ENCODE measurements around the gene EHBP1L1. TPM values are rescaled to one million over a fixed set of nuclear protein-coding genes. Genes with fewer than 3 reads are reported as not detected.

The EHBP1L1 gene
- total RNA-seq, 1 donor from 2014 or later: 4.7 TPM

DNA sequence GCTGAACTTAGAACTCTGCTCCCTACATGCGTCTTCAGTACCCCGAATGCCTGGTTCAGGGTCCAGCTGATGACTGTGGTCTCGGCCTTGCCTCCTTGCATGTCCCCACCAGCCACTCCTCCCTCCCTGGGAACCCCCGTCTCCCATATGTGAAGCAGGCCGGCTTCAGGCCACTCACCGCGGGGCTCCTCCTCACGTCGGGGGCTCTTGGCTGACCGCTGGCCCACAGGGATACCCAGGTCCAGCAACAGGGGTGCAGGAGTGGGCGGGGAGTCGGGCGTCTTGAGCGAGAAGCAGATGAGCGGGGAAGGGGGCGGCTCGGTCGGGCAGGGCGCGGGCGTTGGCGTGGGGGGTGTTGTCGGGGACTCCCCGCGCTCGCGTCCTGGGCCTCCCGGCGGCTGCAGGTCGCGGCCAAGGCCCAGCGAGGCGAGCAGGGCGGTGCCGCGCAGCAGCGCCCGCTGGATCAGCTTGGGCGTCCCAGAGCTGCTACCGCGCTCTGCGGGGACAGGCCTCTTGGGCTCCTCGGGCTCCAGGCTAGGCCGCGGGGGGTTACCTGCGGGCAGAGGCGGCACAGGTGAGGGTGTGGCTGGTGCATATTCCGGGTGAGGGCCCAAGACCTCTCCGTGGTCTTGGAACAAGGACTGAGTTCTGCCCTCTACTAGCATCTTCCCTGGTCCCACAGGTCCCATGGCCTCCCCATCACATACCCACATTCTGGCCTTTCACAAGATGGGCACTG lies 23.5 kb downstream of the EHBP1L1 start:
- no peak overlapping the region for H3K27ac Mint-ChIP-seq (ENCODE audit: unreplicated experiment)
- peaks cover 30% of the 10 kb centered on the region for H3K27me3 Mint-ChIP-seq (ENCODE audit: unreplicated experiment)
- TF ChIP-seq, protein P1, sequence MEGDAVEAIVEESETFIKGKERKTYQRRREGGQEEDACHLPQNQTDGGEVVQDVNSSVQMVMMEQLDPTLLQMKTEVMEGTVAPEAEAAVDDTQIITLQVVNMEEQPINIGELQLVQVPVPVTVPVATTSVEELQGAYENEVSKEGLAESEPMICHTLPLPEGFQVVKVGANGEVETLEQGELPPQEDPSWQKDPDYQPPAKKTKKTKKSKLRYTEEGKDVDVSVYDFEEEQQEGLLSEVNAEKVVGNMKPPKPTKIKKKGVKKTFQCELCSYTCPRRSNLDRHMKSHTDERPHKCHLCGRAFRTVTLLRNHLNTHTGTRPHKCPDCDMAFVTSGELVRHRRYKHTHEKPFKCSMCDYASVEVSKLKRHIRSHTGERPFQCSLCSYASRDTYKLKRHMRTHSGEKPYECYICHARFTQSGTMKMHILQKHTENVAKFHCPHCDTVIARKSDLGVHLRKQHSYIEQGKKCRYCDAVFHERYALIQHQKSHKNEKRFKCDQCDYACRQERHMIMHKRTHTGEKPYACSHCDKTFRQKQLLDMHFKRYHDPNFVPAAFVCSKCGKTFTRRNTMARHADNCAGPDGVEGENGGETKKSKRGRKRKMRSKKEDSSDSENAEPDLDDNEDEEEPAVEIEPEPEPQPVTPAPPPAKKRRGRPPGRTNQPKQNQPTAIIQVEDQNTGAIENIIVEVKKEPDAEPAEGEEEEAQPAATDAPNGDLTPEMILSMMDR (IDR thresholded peaks at IDR 0.05; ENCODE audit: unreplicated experiment): no peak
- H3K9me3 Mint-ChIP-seq (ENCODE audit: unreplicated experiment): no peaks in the 10 kb centered on the region
- DNase-seq (ENCODE audit: low spot score): no peak
- peak overlapping the region; percentile 37 for H3K4me3 Mint-ChIP-seq (ENCODE audit: unreplicated experiment)
- peaks cover 7% of the 10 kb centered on the region for H3K4me1 Mint-ChIP-seq (ENCODE audit: unreplicated experiment)
- H3K36me3 Mint-ChIP-seq (ENCODE audit: low read depth, unreplicated experiment): peaks cover 39% of the 10 kb centered on the region

DNA sequence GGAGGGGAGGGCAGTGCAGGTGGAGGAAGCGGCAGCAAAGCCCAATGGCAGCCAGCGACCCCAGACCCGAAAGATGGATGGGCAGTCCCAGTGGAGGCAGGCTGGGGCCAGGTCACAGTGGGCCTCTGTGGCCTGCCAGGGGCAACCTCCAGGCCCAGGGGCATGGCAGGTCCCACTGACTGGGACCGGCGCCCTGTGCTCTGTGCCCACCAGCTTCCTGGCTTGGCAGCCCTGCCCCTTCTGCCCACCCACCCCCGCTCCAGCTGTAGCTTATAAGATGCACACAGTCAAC lies 24.0 kb downstream of the EHBP1L1 start:
- H3K4me3 Mint-ChIP-seq (ENCODE audit: unreplicated experiment): no peak overlapping the region
- no peaks in the 10 kb centered on the region for H3K9me3 Mint-ChIP-seq (ENCODE audit: unreplicated experiment)
- peaks cover 40% of the 10 kb centered on the region for H3K36me3 Mint-ChIP-seq (ENCODE audit: low read depth, unreplicated experiment)
- H3K27ac Mint-ChIP-seq (ENCODE audit: unreplicated experiment): no peak overlapping the region
- TF ChIP-seq, protein P1 (IDR thresholded peaks at IDR 0.05; ENCODE audit: unreplicated experiment): no peak
- DNase-seq (ENCODE audit: low spot score): no peak
- H3K27me3 Mint-ChIP-seq (ENCODE audit: unreplicated experiment): peaks cover 25% of the 10 kb centered on the region
- peaks cover 7% of the 10 kb centered on the region for H3K4me1 Mint-ChIP-seq (ENCODE audit: unreplicated experiment)

DNA sequence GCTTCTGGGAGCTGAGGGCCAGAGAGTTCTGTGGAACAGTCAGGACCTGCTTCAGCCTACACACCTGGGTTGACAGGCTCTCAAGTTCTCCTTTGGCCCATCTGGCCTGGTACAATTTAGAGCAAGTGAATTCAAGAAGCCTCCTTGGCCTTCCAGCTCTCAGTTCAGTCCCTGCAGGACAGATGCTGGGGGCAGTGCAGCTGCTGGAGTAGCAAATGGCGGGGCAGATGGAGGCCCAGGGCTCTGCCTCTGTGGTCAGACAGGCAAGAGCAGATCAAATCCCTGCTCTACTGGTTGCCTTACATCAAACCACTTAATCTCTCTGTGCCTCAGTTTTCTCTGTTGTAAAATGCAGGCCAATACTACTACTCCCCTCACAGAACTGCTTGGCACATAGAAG lies 28.4 kb downstream of the EHBP1L1 start:
- no peak for DNase-seq (ENCODE audit: low spot score)
- Mint-ChIP-seq H3K4me3 (ENCODE audit: unreplicated experiment) (peak overlapping the region; percentile 69), H3K36me3 (ENCODE audit: low read depth, unreplicated experiment) (peaks cover 54% of the 10 kb centered on the region), H3K4me1 (ENCODE audit: unreplicated experiment) (peaks cover 31% of the 10 kb centered on the region), H3K27ac (ENCODE audit: unreplicated experiment) (no peak overlapping the region), H3K27me3 (ENCODE audit: unreplicated experiment) (peaks cover 22% of the 10 kb centered on the region), H3K9me3 (ENCODE audit: unreplicated experiment) (no peaks in the 10 kb centered on the region)
- TF ChIP-seq, protein P1 (IDR thresholded peaks at IDR 0.05; ENCODE audit: unreplicated experiment): no peak

DNA sequence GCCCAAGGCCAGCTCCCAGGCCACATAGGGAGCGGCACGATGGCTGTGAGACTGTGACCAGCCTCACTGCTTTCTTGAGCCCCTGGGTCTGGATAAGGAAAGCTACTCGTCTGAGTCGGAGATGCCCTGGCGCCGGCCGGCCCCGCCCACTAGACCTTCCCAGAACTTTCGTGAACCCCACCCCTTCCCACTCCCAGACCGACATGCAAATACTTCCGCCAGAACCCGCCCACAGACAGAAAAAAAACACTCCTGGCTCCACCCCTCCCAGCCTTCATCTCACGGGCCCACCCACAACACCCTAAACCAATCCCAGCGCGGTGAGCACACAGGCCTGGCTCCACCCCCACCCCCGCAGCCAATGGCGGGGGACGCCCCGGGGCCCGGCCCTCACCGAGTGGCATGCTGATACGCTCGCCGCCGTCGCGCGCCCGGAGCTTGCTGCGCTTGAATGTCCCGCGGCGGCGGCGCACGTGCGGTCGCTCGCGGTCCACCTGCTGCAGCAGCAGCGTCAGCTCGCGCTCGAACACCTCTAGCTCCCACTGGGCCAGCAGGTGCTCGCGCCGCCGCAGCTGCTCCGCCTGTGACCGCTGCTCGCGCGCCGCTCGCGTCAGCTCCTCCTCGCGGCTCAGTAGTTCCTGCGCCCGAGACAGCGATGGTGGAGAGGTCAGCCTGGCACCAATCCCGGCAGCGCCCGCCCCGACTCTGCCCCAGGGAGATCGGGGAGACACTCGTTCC lies 31.2 kb downstream of the EHBP1L1 start:
- Mint-ChIP-seq H3K36me3 (ENCODE audit: low read depth, unreplicated experiment) (peaks cover 66% of the 10 kb centered on the region), H3K9me3 (ENCODE audit: unreplicated experiment) (no peaks in the 10 kb centered on the region), H3K4me1 (ENCODE audit: unreplicated experiment) (peaks cover 54% of the 10 kb centered on the region), H3K4me3 (ENCODE audit: unreplicated experiment) (peak overlapping the region; percentile 83), H3K27me3 (ENCODE audit: unreplicated experiment) (peaks cover 19% of the 10 kb centered on the region), H3K27ac (ENCODE audit: unreplicated experiment) (no peak overlapping the region)
- TF ChIP-seq, protein P1 (IDR thresholded peaks at IDR 0.05; ENCODE audit: unreplicated experiment): no peak
- DNase-seq (ENCODE audit: low spot score): peak; percentile 91

Measured in endothelial cell (in vitro differentiated cells).